Brain microvascular endothelial cell (primary cell): Measurements from ENCODE around the gene LGALS9.
"Not testable (repeated sequence)": the region's sequence is repeated elsewhere in the genome, so short reads cannot be mapped to it uniquely, and the experiment has no call there.

ENCODE experiments used
- DNase-seq: peaks from one replicate; pipeline ENCODE4 v3.0.0-alpha.2; 2020
- H3K27ac ChIP-seq: fragments of 250-450 bp; sonication (Bioruptor Pico); 2 replicates; pipeline ENCODE4 v1.5.1; 2020; ENCODE audit warnings: mild to moderate bottlenecking, moderate library complexity
- H3K27me3 ChIP-seq: fragments of 250-450 bp; sonication (Bioruptor Pico); replicated peaks from 2 replicates; pipeline ENCODE4 v1.5.1; 2020; ENCODE audit warnings: mild to moderate bottlenecking
- H3K36me3 ChIP-seq: fragments of 250-450 bp; sonication (Bioruptor Pico); replicated peaks from 2 replicates; pipeline ENCODE4 v1.5.1; 2020; ENCODE audit warnings: mild to moderate bottlenecking
- H3K4me3 ChIP-seq: 2 replicates; pipeline ENCODE4 v1.5.1; 2011; ENCODE audit warnings: low read depth, mild to moderate bottlenecking, control low read depth, low read length, moderate library complexity
- in situ Hi-C: cut with HindIII; loops from 2 replicates; pipeline ENCODE4 v1.10.0; 2017; ENCODE audit warnings: low sequenced_read_pairs, low pct_ligation_motif_present
- TF ChIP-seq, protein P1 (sequence below): IDR thresholded peaks from 2 replicates; pipeline ENCODE4 v1.5.1; 2011; ENCODE audit warnings: low read depth, mild to moderate bottlenecking, moderate library complexity, low read length, control low read depth, inconsistent platforms; ENCODE audit errors: missing control alignments

Gene LGALS9

DNA sequence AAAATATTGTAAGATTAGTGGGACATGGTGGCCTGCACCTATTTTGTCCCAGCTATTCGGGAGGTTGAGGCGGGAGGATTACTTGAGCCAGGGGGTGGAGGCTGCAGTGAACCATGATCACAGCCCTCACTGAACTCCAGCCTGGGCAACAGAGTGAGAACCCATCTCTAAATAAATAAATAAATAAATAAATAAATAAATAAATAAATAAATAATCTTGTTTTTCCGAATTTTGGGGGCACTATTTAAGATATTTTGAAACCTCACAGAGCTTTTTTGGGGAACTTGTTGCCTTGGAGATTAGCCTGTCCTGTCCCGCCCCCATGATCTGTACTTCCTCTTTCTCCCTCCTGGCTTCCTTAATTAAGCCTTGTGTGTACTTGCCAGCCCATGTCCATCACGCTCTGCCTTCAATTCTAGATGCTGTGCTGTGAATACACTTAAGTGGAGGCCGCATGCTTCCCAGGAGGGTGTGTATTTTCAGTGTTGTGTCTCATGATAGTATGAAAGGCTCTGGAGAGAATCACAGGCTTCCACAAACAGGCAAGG lies 4.4 kb downstream of the LGALS9 start:
- Histone ChIP-seq H3K36me3 (no peaks in the 10 kb centered on the region), H3K27ac (no peak overlapping the region), H3K4me3 (no peak overlapping the region), H3K27me3 (no peaks in the 10 kb centered on the region)
- TF ChIP-seq, protein P1, sequence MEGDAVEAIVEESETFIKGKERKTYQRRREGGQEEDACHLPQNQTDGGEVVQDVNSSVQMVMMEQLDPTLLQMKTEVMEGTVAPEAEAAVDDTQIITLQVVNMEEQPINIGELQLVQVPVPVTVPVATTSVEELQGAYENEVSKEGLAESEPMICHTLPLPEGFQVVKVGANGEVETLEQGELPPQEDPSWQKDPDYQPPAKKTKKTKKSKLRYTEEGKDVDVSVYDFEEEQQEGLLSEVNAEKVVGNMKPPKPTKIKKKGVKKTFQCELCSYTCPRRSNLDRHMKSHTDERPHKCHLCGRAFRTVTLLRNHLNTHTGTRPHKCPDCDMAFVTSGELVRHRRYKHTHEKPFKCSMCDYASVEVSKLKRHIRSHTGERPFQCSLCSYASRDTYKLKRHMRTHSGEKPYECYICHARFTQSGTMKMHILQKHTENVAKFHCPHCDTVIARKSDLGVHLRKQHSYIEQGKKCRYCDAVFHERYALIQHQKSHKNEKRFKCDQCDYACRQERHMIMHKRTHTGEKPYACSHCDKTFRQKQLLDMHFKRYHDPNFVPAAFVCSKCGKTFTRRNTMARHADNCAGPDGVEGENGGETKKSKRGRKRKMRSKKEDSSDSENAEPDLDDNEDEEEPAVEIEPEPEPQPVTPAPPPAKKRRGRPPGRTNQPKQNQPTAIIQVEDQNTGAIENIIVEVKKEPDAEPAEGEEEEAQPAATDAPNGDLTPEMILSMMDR: no peak
- in situ Hi-C loops: no loop called here
- DNase-seq: no peak

DNA sequence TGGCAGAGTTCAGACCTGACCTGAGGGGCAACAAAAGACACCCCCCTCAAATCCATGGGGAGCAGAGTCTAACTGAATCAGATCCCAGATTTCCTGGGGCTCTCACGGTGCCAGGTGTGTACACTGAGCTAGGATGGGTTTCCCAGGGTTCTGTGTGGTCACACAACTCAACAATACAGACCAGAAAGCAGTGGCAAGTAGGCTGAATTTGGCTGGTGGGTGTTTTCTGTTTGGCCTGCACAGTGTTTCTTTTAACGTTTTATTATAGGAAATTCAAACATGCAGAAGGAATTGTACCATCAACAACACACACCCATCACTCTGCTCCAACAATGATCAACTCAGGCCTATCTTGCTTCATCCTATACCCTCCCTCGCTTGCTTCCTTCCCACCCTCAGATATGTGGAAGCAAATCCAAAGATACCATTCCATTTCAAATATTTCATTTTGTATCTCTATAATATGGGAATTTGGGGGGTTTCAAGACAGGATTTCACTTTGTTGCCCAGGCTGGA lies 5.1 kb downstream of the LGALS9 start:
- H3K36me3 ChIP-seq, H3K27ac ChIP-seq, H3K4me3 ChIP-seq, in situ Hi-C loops, DNase-seq, H3K27me3 ChIP-seq: not testable (repeated sequence)

DNA sequence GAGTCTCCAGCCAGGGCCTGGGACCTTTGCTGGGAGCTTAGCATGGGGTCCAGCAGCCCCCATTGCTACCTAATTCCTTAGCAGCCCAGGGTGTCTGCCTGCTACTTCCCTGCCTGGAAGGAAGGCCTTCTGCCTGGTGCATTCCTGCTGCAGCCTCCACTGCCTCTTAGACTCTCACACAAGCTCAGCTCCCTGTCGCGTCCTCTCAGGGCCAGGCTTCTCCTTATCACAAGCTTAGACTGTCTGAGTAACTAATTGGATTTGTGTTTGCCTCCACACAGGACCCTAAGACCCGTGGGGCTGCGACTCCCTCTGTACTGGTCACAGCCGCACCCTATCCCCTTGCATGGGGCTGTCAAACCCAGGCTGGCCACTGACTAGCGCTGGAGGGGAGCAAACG lies 6.8 kb downstream of the LGALS9 start:
- H3K27me3 ChIP-seq, H3K27ac ChIP-seq, H3K4me3 ChIP-seq, DNase-seq, H3K36me3 ChIP-seq, in situ Hi-C loops: not testable (repeated sequence)

DNA sequence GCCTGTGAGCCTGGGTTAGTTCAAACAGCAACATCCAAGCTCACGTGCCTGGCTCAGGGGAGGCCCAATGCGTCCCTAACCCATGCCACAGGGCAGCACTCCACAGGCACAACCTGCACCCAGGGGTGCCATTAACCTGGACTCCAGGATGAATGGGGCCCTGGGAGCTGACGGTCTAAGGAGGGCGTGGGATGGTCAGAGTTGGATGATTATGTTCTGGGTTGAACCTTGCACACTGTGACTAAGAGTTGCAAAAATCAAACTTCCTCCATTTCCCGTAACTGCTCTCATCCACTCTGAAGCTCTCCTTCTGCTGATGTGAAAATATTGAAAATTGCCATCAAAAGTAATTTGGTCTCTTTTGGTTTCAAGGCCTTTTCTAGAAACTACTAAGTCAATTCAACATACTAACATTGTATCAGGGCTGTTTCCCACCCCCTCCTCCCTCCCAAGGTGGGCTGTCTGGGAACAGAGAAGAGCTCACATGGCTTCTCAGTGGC lies 7.5 kb downstream of the LGALS9 start:
- in situ Hi-C loops, H3K36me3 ChIP-seq, H3K27me3 ChIP-seq, DNase-seq, H3K4me3 ChIP-seq, H3K27ac ChIP-seq: not testable (repeated sequence)

DNA sequence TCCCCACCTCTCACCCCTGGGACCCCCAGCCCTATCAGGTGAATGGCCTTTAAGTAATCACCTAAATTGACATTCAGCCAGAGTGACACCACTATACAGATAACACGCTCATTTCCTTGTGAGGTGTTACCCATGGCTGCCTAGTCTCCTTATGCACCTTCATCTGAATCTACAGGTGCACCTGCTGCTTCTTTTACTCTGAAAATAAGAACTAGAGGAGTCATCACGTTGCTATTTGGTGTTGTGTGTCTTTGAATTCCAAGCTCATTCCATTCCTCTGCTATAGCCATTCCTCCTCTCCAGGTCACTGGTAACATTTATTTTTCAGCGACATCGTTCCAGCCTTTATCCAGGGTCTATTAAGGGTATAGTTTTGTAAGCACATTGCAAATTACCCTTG lies 9.8 kb downstream of the LGALS9 start:
- H3K27me3 ChIP-seq: no peaks in the 10 kb centered on the region
- H3K27ac ChIP-seq: no peak overlapping the region
- in situ Hi-C loops: no loop called here
- H3K4me3 ChIP-seq: no peak overlapping the region
- H3K36me3 ChIP-seq: no peaks in the 10 kb centered on the region
- TF ChIP-seq, protein P1: no peak
- DNase-seq: no peak

DNA sequence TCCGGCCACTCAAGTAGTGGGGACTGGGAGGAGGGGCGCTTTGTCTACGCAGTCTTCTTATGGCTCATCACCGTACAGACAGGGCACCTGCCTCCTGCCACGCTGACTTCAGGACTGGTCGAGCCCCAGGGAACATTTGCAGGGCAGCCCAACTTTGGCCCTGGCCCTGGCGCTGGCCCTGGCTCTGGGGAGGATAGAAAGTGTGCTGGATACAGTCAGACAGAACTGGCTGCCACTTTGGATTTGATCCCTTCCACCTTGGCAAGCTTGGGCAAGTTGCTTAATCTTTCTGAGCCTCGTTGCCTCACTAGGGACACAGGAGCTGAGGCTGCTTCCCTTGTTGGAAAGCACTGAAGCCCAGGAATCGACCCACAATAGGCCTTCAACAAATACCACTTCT lies 13.6 kb downstream of the LGALS9 start:
- in situ Hi-C loops: no loop called here
- H3K27me3 ChIP-seq: no peaks in the 10 kb centered on the region
- no peak for DNase-seq
- H3K27ac ChIP-seq: no peak overlapping the region
- H3K36me3 ChIP-seq: no peaks in the 10 kb centered on the region
- no peak overlapping the region for H3K4me3 ChIP-seq
- TF ChIP-seq, protein P1: no peak

DNA sequence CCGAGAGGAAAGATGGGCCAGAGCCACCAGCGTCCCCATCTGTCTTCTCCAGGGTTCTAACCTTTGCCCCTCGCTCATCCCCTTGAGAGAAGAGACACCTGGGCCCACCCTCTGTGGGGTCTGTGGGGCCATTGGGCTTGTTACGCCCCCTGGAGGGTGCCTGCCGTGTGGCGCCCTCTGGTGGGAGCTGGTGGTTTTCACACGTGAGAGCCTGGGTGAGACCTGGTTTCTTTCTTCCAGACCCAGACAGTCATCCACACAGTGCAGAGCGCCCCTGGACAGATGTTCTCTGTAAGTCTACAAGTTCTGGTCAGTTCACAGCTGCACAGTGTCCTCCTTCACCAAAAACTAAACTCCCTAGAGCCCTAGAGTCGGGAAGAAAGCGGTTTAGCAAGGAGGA lies 14.6 kb downstream of the LGALS9 start:
- H3K4me3 ChIP-seq, in situ Hi-C loops, H3K27ac ChIP-seq, DNase-seq, H3K27me3 ChIP-seq, H3K36me3 ChIP-seq: not testable (repeated sequence)

DNA sequence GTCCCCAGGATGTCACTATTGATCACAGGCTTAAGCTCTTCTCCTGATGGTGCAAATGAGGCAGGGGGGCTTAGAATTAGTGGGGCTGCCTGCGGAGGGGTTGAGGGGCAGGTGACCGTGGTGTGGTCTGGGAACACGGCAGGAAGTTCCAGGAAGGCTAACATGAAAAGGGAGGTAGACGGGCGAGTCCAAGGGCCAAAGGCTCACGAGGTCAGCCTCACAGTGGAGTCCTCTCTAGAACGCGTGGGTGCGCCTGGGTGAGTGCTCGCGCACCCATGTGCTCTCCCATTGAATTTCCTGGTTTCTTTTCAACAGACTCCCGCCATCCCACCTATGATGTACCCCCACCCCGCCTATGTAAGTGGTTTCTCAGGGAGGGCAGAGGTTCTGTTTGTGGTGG lies 15.2 kb downstream of the LGALS9 start:
- H3K4me3 ChIP-seq: no peak overlapping the region
- no peak overlapping the region for H3K27ac ChIP-seq
- no peaks in the 10 kb centered on the region for H3K36me3 ChIP-seq
- TF ChIP-seq, protein P1: no peak
- no peaks in the 10 kb centered on the region for H3K27me3 ChIP-seq
- no peak for DNase-seq
- in situ Hi-C loops: no loop called here
